GM12878 (cell line): Measurements from ENCODE around the gene ASIC3. TPM values are rescaled to one million over a fixed set of nuclear protein-coding genes. Genes with fewer than 3 reads are reported as not detected.

Source experiments
- ASH2L ChIP-seq: fragments of 300-600, 200-600 bp; sonication (generic); IDR thresholded peaks from 2 replicates; pipeline ENCODE4 v1.6.1; 2017; ENCODE audit warnings: low read depth, mild to moderate bottlenecking, borderline replicate concordance
- BCLAF1 ChIP-seq: fragments of 450-650 bp; IDR thresholded peaks from 2 replicates; pipeline ENCODE4 v1.6.1; 2017; ENCODE audit warnings: antibody characterized with exemption, mild to moderate bottlenecking, moderate library complexity
- E4F1 ChIP-seq: fragments of 450-650 bp; IDR thresholded peaks from 2 replicates; pipeline ENCODE4 v1.6.1; 2018; ENCODE audit warnings: borderline replicate concordance, mild to moderate bottlenecking; ENCODE audit not compliant: partially characterized antibody
- HDAC6 ChIP-seq: fragments of 200-600 bp; sonication (generic); IDR thresholded peaks from one replicate; pipeline ENCODE4 v1.8.0; 2017; ENCODE audit warnings: antibody characterized with exemption; ENCODE audit not compliant: unreplicated experiment
- JUNB ChIP-seq: IDR thresholded peaks from 2 replicates; pipeline ENCODE4 v1.6.1; 2016; ENCODE audit warnings: antibody characterized with exemption, mild to moderate bottlenecking
- JUND ChIP-seq: IDR thresholded peaks from 2 replicates; pipeline ENCODE4 v1.6.1; 2012; ENCODE audit warnings: low read depth, mild to moderate bottlenecking, low read length, improper control_type of control experiment, moderate library complexity
- SUPT20H ChIP-seq: IDR thresholded peaks from 2 replicates; pipeline ENCODE4 v1.6.1; 2011; ENCODE audit warnings: low read depth, mild to moderate bottlenecking, low read length, moderate library complexity, borderline replicate concordance; ENCODE audit not compliant: control insufficient read depth
- ZNF274 ChIP-seq: IDR thresholded peaks from one replicate; pipeline ENCODE4 v1.8.0; 2011; ENCODE audit not compliant: insufficient read length, insufficient read depth
- polyA plus RNA-seq, 11 experiments: library from polyadenylated mRNA; depleted of rRNA in 4 of 11; unstranded in 6 of 11; stranded (reverse) in 5 of 11; fragments of >200 nt; fragmentation: Nextera tagmentation in 4 of 11; fragmentation: Illumina TruSeq in 1 of 11; extraction: Ambion mirVana in 4 of 11; extraction: Trizol in 1 of 11; gene quantifications; 1 replicate in 1 of 11; 2 replicates in 10 of 11; pipeline versions ENCODE4 v1.2.1 to v1.2.3, GENCODE V29; 2011 to 2016; ENCODE audit warnings: inconsistent platforms in 2 of 11, missing spikeins in 2 of 11, low read depth in 1 of 11
- total RNA-seq, 4 experiments: library from RNA; depleted of rRNA in 3 of 4; stranded (reverse); fragments of >200 nt in 3 of 4; fragmentation: Illumina TruSeq in 1 of 4; extraction: Trizol in 1 of 4; gene quantifications; 2 replicates each; pipeline versions ENCODE4 v1.2.1 to v1.2.3, GENCODE V29; 2013 to 2021

The ASIC3 gene
- total and polyA plus RNA-seq, 10 of the 15 experiments (the other 5 are each of a cell fraction or from before 2014, with no cell fraction given) = 0.07 to 1.0 (median 0.44) TPM; not detected in 4

- TF ChIP-seq BCLAF1 = no peak
- TF ChIP-seq E4F1 = no peak
- no peak for TF ChIP-seq HDAC6
- TF ChIP-seq ZNF274 = no peak
- TF ChIP-seq JUNB = no peak
- no peak for TF ChIP-seq SUPT20H
- no peak for TF ChIP-seq JUND
- no peak for TF ChIP-seq ASH2L
Observed at GRCh38 chr7:151088019-151088855, 39.9 kb downstream of the ASIC3 start (continued).
